CD14-positive monocyte (primary cell): ENCODE data around the gene CADM4. TPM values are rescaled to one million over a fixed set of nuclear protein-coding genes. Genes with fewer than 3 reads are reported as not detected.
A peak's percentile ranks its signal among the peaks of the same experiment; 100 is the strongest.

Experiments used
- DNase-seq, 3 donors: peaks; one replicate each; pipeline ENCODE4 v3.0.0-alpha.2; 2011 to 2022
- H2AFZ ChIP-seq: 2 replicates; pipeline ENCODE4 v1.6.0; 2012; ENCODE audit warnings: mild to moderate bottlenecking, low read depth, low read length, inconsistent platforms; ENCODE audit not compliant: insufficient read depth, poor library complexity, severe bottlenecking
- H3K27ac ChIP-seq, 2 donors: 1 replicate in 1 of 2; 2 replicates in 1 of 2; pipeline ENCODE4 v1.5.1; 2012 to 2013; ENCODE audit warnings: low read length in 2 of 2, control low read depth in 1 of 2, inconsistent platforms in 1 of 2, low read depth in 1 of 2, mild to moderate bottlenecking in 1 of 2
- H3K27me3 ChIP-seq, 2 donors: one replicate each; pipeline versions ENCODE4 v1.6.0 to v1.6.1; 2011 to 2013; ENCODE audit warnings: low read length in 2 of 2; ENCODE audit not compliant: control insufficient read depth in 2 of 2, insufficient read depth in 2 of 2
- H3K36me3 ChIP-seq, 2 donors: replicated peaks in 1 of 2; 1 replicate in 1 of 2; 2 replicates in 1 of 2; pipeline versions ENCODE4 v1.5.1 to v1.6.1; 2012 to 2013; ENCODE audit warnings: low read length in 2 of 2, control low read depth in 1 of 2, inconsistent platforms in 1 of 2, mild to moderate bottlenecking in 1 of 2; ENCODE audit not compliant: insufficient read depth in 2 of 2, control insufficient read depth in 1 of 2
- H3K4me1 ChIP-seq, 2 donors: 1 replicate in 1 of 2; 2 replicates in 1 of 2; pipeline versions ENCODE4 v1.5.1 to v1.6.1; 2012 to 2013; ENCODE audit warnings: low read length in 2 of 2, control low read depth in 1 of 2, inconsistent platforms in 1 of 2, mild to moderate bottlenecking in 1 of 2, moderate library complexity in 1 of 2; ENCODE audit not compliant: insufficient read depth in 2 of 2, control insufficient read depth in 1 of 2
- H3K4me2 ChIP-seq: replicated peaks from 2 replicates; pipeline ENCODE3; 2012; ENCODE audit warnings: low read length, moderate library complexity, mild to moderate bottlenecking; ENCODE audit not compliant: poor library complexity, severe bottlenecking; ENCODE audit errors: extremely low read depth
- H3K4me3 ChIP-seq, 3 experiments: fragments of 200-600 bp in 1 of 3; sonication (generic) in 1 of 3; replicated peaks in 1 of 3; 1 replicate in 2 of 3; 2 replicates in 1 of 3; pipeline ENCODE4 v1.5.1; 2011 to 2013; ENCODE audit warnings: low read length in 3 of 3, mild to moderate bottlenecking in 3 of 3, control low read depth in 2 of 3, low read depth in 2 of 3, inconsistent platforms in 1 of 3, moderate library complexity in 1 of 3
- H3K79me2 ChIP-seq: 2 replicates; pipeline ENCODE4 v1.6.0; 2012; ENCODE audit warnings: mild to moderate bottlenecking, control low read depth, inconsistent platforms, low read length, moderate library complexity; ENCODE audit not compliant: insufficient read depth
- H3K9ac ChIP-seq: 2 replicates; pipeline ENCODE4 v1.6.0; 2017; ENCODE audit warnings: low read length, mild to moderate bottlenecking; ENCODE audit not compliant: insufficient read depth, poor library complexity, severe bottlenecking
- H3K9me3 ChIP-seq, 2 donors: replicated peaks in 1 of 2; 1 replicate in 1 of 2; 2 replicates in 1 of 2; pipeline versions ENCODE4 v1.5.1 to v1.6.1; 2012 to 2013; ENCODE audit warnings: low read length in 2 of 2, control low read depth in 1 of 2; ENCODE audit not compliant: control insufficient read depth in 1 of 2, insufficient read depth in 1 of 2
- H4K20me1 ChIP-seq: 2 replicates; pipeline ENCODE4 v1.6.0; 2012; ENCODE audit warnings: mild to moderate bottlenecking, low read length, control low read depth, moderate library complexity; ENCODE audit not compliant: insufficient read depth
- H3K27ac Mint-ChIP-seq, 7 donors: one replicate each; pipeline ENCODE4 v1.8.0; 2020; ENCODE audit warnings: mild to moderate bottlenecking in 7 of 7, mixed read lengths in 7 of 7, moderate library complexity in 6 of 7, inconsistent platforms in 2 of 7
- H3K27me3 Mint-ChIP-seq, 3 donors: one replicate each; pipeline ENCODE4 v1.8.0; 2021 to 2022; ENCODE audit warnings: low read depth in 3 of 3, mild to moderate bottlenecking in 3 of 3, mixed read lengths in 3 of 3, moderate library complexity in 3 of 3, inconsistent platforms in 1 of 3
- H3K36me3 Mint-ChIP-seq, 2 donors: one replicate each; pipeline ENCODE4 v1.8.0; 2020; ENCODE audit warnings: mixed read lengths in 2 of 2, inconsistent platforms in 1 of 2, mild to moderate bottlenecking in 1 of 2
- H3K4me1 Mint-ChIP-seq: one replicate; pipeline ENCODE4 v1.8.0; 2020; ENCODE audit warnings: mild to moderate bottlenecking, mixed read lengths
- H3K4me3 Mint-ChIP-seq, 2 donors: one replicate each; pipeline ENCODE4 v1.8.0; 2020; ENCODE audit warnings: mild to moderate bottlenecking in 2 of 2, mixed read lengths in 2 of 2, moderate library complexity in 1 of 2
- H3K9me3 Mint-ChIP-seq, 7 donors: one replicate each; pipeline ENCODE4 v1.8.0; 2020 to 2022; ENCODE audit warnings: mixed read lengths in 7 of 7, mild to moderate bottlenecking in 6 of 7, moderate library complexity in 6 of 7, inconsistent platforms in 2 of 7
- CTCF ChIP-seq: fragments of 200-600 bp; IDR thresholded peaks from one replicate; pipeline ENCODE4 v1.8.0; 2022; ENCODE audit warnings: antibody characterized with exemption, mild to moderate bottlenecking
- WGBS: methylation state at CpG from one replicate; pipeline ENCODE4 v1.1.5; 2013; ENCODE audit warnings: missing lambda C conversion rate; ENCODE audit not compliant: insufficient coverage; 5-methylcytosine and 5-hydroxymethylcytosine counted together
- intact Hi-C, 2 donors: fragments of 100-400 bp; cut with micrococcal nuclease; formaldehyde crosslinking; loops; one replicate each; pipeline versions ENCODE4 v1.15.0 to v1.15.1; 2023
- polyA plus RNA-seq, 3 donors: library from polyadenylated mRNA; depleted of rRNA in 1 of 3; unstranded in 2 of 3; stranded (reverse) in 1 of 3; fragments of 300-500 nt in 2 of 3; fragments of >200 nt in 1 of 3; fragmentation: Illumina TruSeq in 2 of 3; gene quantifications; 1 replicate in 2 of 3; 2 replicates in 1 of 3; pipeline ENCODE4 v1.2.3, GENCODE V29; 2012 to 2021

CADM4 gene
- polyA plus RNA-seq, 3 donors, result 0.10 to 0.91 (median 0.31) TPM

GRCh38 chr19:43620061-43621001 lies 19.3 kb downstream of the CADM4 start:
- peaks cover 17 to 20% of the 10 kb centered on the region in 2 donors for H3K4me1 ChIP-seq
- peaks cover 9% of the 10 kb centered on the region for H3K79me2 ChIP-seq
- Mint-ChIP-seq H3K4me3 (peak overlapping the region; percentile 92 to 96), H3K27me3 (peaks cover 3 to 8% (median 7%) of the 10 kb centered on the region in 3 donors), H3K36me3 (no peaks in the 10 kb centered on the region), H3K9me3 (peaks cover 0 to 4% (median 0%) of the 10 kb centered on the region in 7 donors), H3K27ac (peak overlapping the region; percentile 24 to 93 (median 88)), H3K4me1 (peaks cover 19% of the 10 kb centered on the region)
- H4K20me1 ChIP-seq, result peaks cover 5% of the 10 kb centered on the region
- no peaks in the 10 kb centered on the region for H3K9me3 ChIP-seq
- H3K27me3 ChIP-seq, result peaks cover 0 to 3% of the 10 kb centered on the region in 2 donors
- WGBS, result 49% methylated on average over 13 of the region's 23 CpGs
- H3K36me3 ChIP-seq, result no peaks in the 10 kb centered on the region
- peak overlapping the region; percentile 88 for H3K4me2 ChIP-seq
- peak overlapping the region; percentile 96 for H2AFZ ChIP-seq
- TF ChIP-seq CTCF, result no peak
- peak overlapping the region; percentile 78 to 89 for H3K27ac ChIP-seq
- H3K4me3 ChIP-seq, result peak overlapping the region; percentile 66 to 84 (median 68)
- intact Hi-C loops, result no loop called here
- no peak for DNase-seq
- peak overlapping the region; percentile 82 for H3K9ac ChIP-seq

GRCh38 chr19:43619262-43620060 lies 20.2 kb downstream of the CADM4 start, which contains the start of gene ZNF428:
Gene ZNF428, minus strand, starts transcription at chr19:43619629. Its CDS starts 5,325 bp downstream, at chr19:43614304.
- no peaks in the 10 kb centered on the region for H3K36me3 Mint-ChIP-seq
- DNase-seq, result peak; percentile 67 to 84 (median 82)
- intact Hi-C loops, result loop anchor here in 1 of 2 donors (2.0 kb wide), 1 partner anchor 23 kb away; the partner anchor contains the start of genes IRGQ and ZNF576
- WGBS, result 0% methylated on average over 81 of the region's 81 CpGs
- Histone ChIP-seq H3K4me2 (peak within 1 kb of the TSS; percentile 88), H3K4me1 (peaks cover 16 to 17% of the 10 kb centered on the region in 2 donors), H3K27ac (peak within 1 kb of the TSS; percentile 78 to 89), H4K20me1 (peaks cover 5% of the 10 kb centered on the region), H3K27me3 (no peaks in the 10 kb centered on the region), H3K79me2 (peaks cover 9% of the 10 kb centered on the region), H3K36me3 (no peaks in the 10 kb centered on the region), H3K4me3 (peak within 1 kb of the TSS; percentile 66 to 84 (median 68)), H2AFZ (peak within 1 kb of the TSS; percentile 96), H3K9me3 (no peaks in the 10 kb centered on the region), H3K9ac (peak within 1 kb of the TSS; percentile 82)
- peaks cover 0 to 2% (median 0%) of the 10 kb centered on the region in 7 donors for H3K9me3 Mint-ChIP-seq
- peaks cover 15% of the 10 kb centered on the region for H3K4me1 Mint-ChIP-seq
- no peak for TF ChIP-seq CTCF
- H3K27me3 Mint-ChIP-seq, result peaks cover 0 to 8% (median 3%) of the 10 kb centered on the region in 3 donors
- H3K27ac Mint-ChIP-seq, result peak within 1 kb of the TSS; percentile 87 to 96 (median 93)
- peak within 1 kb of the TSS; percentile 92 to 96 for H3K4me3 Mint-ChIP-seq
